ENCODE data around the gene CACNA2D3. TPM values are rescaled to one million over a fixed set of nuclear protein-coding genes. Genes with fewer than 3 reads are reported as not detected.
A peak's percentile ranks its signal among the peaks of the same experiment; 100 is the strongest.

Gene CACNA2D3
- total and polyA plus RNA-seq, 7 donors, result 2.7 to 13.5 (median 9.0) TPM

DNA sequence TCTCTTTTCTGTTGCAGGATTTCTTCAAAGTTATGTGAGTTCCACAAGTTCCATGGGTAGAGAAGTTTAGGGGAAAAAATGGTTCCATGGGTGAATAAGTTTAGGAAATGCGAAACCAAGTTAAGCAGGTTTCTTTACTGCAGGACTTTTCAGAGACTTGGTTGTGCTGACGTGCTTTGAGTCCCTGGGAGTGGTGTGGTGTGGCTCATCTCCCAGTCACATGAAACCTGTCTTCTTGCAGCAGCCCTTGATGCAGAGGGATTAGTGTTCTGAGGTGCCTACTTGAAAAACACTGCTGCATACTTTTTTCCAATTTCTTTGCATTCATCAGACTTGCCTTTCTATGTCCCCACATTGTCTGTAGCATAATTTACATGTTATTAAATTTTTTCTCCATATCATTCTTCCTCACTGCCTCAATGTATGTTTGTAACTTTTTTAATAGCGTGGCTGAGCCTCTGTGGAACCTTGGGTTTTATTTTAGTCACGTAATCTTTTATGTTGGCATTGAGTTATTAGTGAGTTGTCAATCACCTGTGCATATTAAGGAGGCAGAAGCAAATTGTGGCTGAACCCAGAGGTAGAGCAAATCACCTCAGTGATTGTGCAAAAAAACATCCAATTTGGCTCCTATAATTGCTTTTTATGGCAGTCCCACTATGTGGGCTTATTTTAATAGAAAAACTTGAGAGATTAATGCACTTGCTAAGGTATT lies 115.6 kb downstream of the CACNA2D3 start:
- TF ChIP-seq, protein P1, sequence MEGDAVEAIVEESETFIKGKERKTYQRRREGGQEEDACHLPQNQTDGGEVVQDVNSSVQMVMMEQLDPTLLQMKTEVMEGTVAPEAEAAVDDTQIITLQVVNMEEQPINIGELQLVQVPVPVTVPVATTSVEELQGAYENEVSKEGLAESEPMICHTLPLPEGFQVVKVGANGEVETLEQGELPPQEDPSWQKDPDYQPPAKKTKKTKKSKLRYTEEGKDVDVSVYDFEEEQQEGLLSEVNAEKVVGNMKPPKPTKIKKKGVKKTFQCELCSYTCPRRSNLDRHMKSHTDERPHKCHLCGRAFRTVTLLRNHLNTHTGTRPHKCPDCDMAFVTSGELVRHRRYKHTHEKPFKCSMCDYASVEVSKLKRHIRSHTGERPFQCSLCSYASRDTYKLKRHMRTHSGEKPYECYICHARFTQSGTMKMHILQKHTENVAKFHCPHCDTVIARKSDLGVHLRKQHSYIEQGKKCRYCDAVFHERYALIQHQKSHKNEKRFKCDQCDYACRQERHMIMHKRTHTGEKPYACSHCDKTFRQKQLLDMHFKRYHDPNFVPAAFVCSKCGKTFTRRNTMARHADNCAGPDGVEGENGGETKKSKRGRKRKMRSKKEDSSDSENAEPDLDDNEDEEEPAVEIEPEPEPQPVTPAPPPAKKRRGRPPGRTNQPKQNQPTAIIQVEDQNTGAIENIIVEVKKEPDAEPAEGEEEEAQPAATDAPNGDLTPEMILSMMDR (IDR thresholded peaks at IDR 0.05), result no peak
- Histone ChIP-seq H3K27ac (no peak overlapping the region), H3K9me3 (no peaks in the 10 kb centered on the region), H3K27me3 (ENCODE audit: insufficient read depth in 3 of 3, low read length in 2 of 3) (no peaks in the 10 kb centered on the region), H3K4me1 (peaks cover 4% of the 10 kb centered on the region), H3K36me3 (ENCODE audit: insufficient read depth in 1 of 2, low read depth in 1 of 2) (no peaks in the 10 kb centered on the region), H3K4me3 (no peak overlapping the region)
- 67 to 82% (median 69%) methylated on average over 4 of the region's 4 CpGs for WGBS, 3 donors
- ATAC-seq, result no peak
- DNase-seq, result no peak
- intact Hi-C loops (cut with DNase I), result no loop called here

DNA sequence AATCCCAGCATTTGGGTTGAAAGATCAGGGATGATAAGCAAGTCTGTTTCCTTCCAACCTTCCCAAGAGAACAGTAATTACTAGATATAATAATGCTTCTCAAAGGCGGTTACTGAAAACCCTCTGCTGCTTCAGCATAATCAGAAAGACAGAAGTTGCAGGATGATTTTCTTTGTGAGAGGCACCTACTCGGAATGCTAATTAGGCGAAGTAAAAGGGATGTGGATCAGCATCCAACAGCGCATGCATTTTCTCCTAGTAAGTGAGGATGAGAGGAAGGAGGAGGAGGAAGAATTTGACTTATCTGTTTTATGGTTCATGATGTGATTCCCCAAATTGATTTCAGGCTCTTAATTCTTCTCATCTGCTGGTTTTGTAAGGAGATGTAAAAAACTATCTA lies 118.0 kb downstream of the CACNA2D3 start:
- no peak for DNase-seq
- no peak for ATAC-seq
- Histone ChIP-seq H3K27ac (no peak overlapping the region), H3K27me3 (ENCODE audit: insufficient read depth in 3 of 3, low read length in 2 of 3) (no peaks in the 10 kb centered on the region), H3K9me3 (no peaks in the 10 kb centered on the region), H3K4me1 (peaks cover 4% of the 10 kb centered on the region), H3K36me3 (ENCODE audit: insufficient read depth in 1 of 2, low read depth in 1 of 2) (no peaks in the 10 kb centered on the region), H3K4me3 (no peak overlapping the region)
- intact Hi-C loops (cut with DNase I), result no loop called here
- 83 to 89% (median 86%) methylated on average over 4 of the region's 4 CpGs for WGBS, 3 donors
- TF ChIP-seq, protein P1 (IDR thresholded peaks at IDR 0.05), result no peak

DNA sequence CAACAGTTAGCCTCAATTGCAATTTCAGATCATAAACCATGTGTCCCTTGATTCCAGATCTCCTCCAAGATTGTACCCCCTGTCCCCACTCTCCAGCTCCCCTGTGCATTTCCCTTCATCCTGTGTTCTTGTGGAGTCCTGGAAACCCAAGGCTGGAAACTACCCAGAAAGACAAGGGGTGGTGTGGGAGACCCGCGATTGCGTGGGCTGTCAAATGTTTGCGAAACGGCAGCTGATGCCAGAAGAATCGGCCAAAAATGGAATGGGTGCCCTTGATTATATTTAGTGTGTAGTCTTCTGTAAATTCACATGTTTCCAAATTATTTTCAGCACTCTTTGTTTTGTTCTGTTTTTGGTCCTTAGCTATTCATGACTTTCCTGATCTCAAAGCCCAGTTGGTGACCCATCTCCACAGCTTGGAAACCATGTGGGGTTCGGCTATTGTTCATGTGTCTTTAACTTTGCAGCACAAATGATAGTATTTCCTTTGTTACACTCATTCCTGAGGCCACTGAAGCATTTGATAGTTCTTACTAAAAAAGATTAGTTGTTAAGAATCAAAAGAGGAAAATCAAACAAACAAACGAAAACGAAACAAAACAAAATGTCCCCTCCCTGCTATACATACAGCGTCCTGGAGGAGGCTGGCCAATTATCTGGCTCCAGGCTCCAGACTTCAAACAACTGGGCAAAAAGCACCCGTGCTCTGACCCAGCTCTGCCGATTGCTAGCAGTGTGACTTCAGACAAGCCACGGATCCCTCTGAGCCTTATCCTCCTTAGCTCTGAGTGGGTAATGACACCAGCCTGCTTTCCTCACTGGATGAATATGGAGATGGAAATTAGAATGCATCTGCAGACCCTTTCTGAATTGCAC lies 120.9 kb downstream of the CACNA2D3 start:
- WGBS, 3 donors, result 55 to 76% (median 66%) methylated on average over 13 of the region's 13 CpGs

DNA sequence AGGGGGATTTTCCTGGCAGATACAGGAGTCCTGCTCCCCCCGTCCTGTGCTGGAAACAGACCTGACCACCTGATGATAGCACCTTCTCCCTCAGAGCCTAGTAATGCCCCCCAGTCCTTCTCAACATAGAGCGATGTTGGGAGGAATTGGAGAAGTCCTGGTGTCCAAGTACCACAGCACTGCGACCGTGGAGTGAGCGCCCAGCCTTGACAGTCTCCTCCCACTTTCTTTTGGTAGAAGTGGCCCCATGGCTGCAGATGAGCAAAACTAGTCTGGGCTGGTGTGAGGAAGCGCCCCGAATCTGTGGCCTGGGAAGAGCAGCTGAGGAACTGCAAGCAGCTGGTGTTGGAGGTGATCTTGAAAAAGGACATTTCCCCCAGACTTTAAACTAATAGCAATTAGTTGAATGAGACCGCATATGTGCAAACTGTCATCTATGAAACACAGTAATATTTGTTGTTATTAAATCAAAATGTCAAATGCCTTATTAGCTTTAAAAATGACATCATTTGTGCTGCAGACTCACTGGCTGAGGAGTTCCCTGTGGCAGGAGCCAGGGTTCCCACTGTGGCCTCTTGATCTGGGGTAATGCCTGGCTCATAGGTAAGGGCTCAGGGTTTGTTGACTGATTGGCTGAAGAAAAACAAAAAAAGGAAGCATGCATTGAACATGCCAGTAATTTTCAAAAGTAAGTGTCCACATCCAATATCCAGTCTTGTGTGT lies 121.8 kb downstream of the CACNA2D3 start:
- intact Hi-C loops (cut with DNase I), result no loop called here

More for the DNA sequence above, 120.9 kb downstream of the CACNA2D3 start:
- H3K27me3 ChIP-seq (ENCODE audit: insufficient read depth in 3 of 3, low read length in 2 of 3), result no peaks in the 10 kb centered on the region
- H3K4me3 ChIP-seq, result peak overlapping the region; percentile 56
- no peaks in the 10 kb centered on the region for H3K36me3 ChIP-seq (ENCODE audit: insufficient read depth in 1 of 2, low read depth in 1 of 2)
- H3K4me1 ChIP-seq, result no peaks in the 10 kb centered on the region
- ATAC-seq, result peak in 2 of 4 donors; percentile 31 to 60
- TF ChIP-seq, protein P1 (IDR thresholded peaks at IDR 0.05), result no peak
- H3K27ac ChIP-seq, result no peak overlapping the region
- no peak for DNase-seq
- intact Hi-C loops (cut with DNase I), result no loop called here
- H3K9me3 ChIP-seq, result no peaks in the 10 kb centered on the region

More for the DNA sequence above, 121.8 kb downstream of the CACNA2D3 start:
- H3K27me3 ChIP-seq (ENCODE audit: insufficient read depth in 3 of 3, low read length in 2 of 3), result no peaks in the 10 kb centered on the region
- H3K9me3 ChIP-seq, result no peaks in the 10 kb centered on the region
- ATAC-seq (no peak), DNase-seq (no peak)
- no peaks in the 10 kb centered on the region for H3K36me3 ChIP-seq (ENCODE audit: insufficient read depth in 1 of 2, low read depth in 1 of 2)
- peak overlapping the region; percentile 56 for H3K4me3 ChIP-seq
- H3K4me1 ChIP-seq, result no peaks in the 10 kb centered on the region
- H3K27ac ChIP-seq, result no peak overlapping the region
- WGBS, 3 donors, result 83 to 93% (median 88%) methylated on average over 8 of the region's 8 CpGs
- TF ChIP-seq, protein P1 (IDR thresholded peaks at IDR 0.05), result no peak

All from psoas muscle (tissue), 8 donors.